Ovary (tissue), 9 donors: ENCODE data around the gene PARD3. TPM values are rescaled to one million over a fixed set of nuclear protein-coding genes. Genes with fewer than 3 reads are reported as not detected.

Experiments
- DNase-seq, 5 donors: peaks; one replicate each; pipeline ENCODE4 v3.0.0-alpha.2; 2019 to 2020
- H3K27ac ChIP-seq, 2 donors: fragments of 200-600 bp; one replicate each; pipeline versions ENCODE4 v1.5.1 to v1.8.0; 2019 to 2022
- H3K27me3 ChIP-seq: fragments of 200-600 bp; one replicate; pipeline ENCODE4 v1.8.0; 2022
- H3K36me3 ChIP-seq: fragments of 200-600 bp; sonication (generic); one replicate; pipeline ENCODE4 v1.5.1; 2019
- H3K4me1 ChIP-seq: one replicate; pipeline ENCODE4 v1.8.1; 2013; ENCODE audit warnings: mild to moderate bottlenecking, moderate library complexity; ENCODE audit not compliant: insufficient read depth
- H3K4me3 ChIP-seq: fragments of 200-600 bp; sonication (generic); one replicate; pipeline ENCODE4 v1.5.1; 2017
- H3K9me3 ChIP-seq, 2 donors: fragments of 200-600 bp in 1 of 2; sonication (generic) in 1 of 2; one replicate each; pipeline versions ENCODE4 v1.5.1 to v1.8.1; 2013 to 2019; ENCODE audit warnings: mild to moderate bottlenecking in 1 of 2, moderate library complexity in 1 of 2
- CTCF ChIP-seq, 3 donors: fragments of 450-650 bp in 2 of 3; fragments of 200-600 bp in 1 of 3; IDR thresholded peaks; one replicate each; pipeline versions ENCODE4 v1.5.1 to v1.8.0; 2016 to 2022; ENCODE audit warnings: antibody characterized with exemption in 3 of 3, mild to moderate bottlenecking in 1 of 3
- EP300 ChIP-seq: sonication (generic); formaldehyde crosslinking; IDR thresholded peaks from one replicate; pipeline ENCODE4 v1.6.1; 2017; ENCODE audit warnings: antibody characterized with exemption
- POLR2A ChIP-seq: fragments of 450-650 bp; IDR thresholded peaks from one replicate; pipeline ENCODE4 v1.6.1; 2017; ENCODE audit warnings: antibody characterized with exemption, mild to moderate bottlenecking, moderate library complexity
- WGBS, 3 donors: extraction: QIAGEN DNeasy Blood & Tissue Kit in 1 of 3; methylation state at CpG; one replicate each; pipeline versions ENCODE4 v1.1.5 to v1.1.7; 2013 to 2017; 5-methylcytosine and 5-hydroxymethylcytosine counted together
- intact Hi-C, 4 donors: fragments of 100-400 bp; cut with DNase I; formaldehyde crosslinking; loops; one replicate each; pipeline versions ENCODE4 v1.11.0 to v1.15.1; 2022 to 2023
- polyA plus RNA-seq, 2 donors: library from polyadenylated mRNA; stranded (reverse); fragments of 200-250 nt in 1 of 2; fragments of 350-450 nt in 1 of 2; fragmentation: Illumina TruSeq in 1 of 2; extraction: RNeasy Lipid Tissue Mini Kit (QIAGEN cat#74804) in 1 of 2; gene quantifications; one replicate each; pipeline ENCODE4 v1.2.3, GENCODE V29; 2013 to 2014
- total RNA-seq, 7 donors: library from RNA; depleted of rRNA in 2 of 7; stranded (reverse); fragments of >200 nt in 2 of 7; fragmentation: NEBNext Ultra II Directional in 3 of 7; extraction: Animal tissue kit (Norgen Biotek cat#: 25700) in 3 of 7; gene quantifications; one replicate each; pipeline versions ENCODE4 v1.1.0 to v1.2.4, GENCODE V29; 2016 to 2023
- donor health status: DM: no; HTN: no; CAD: no; lungs with moderate emphysema.
- donor health status: DM: no; HTN: no; CAD: no.
- donor health status: Bipolar disorder and iron deficiency.
- donor health status: DM: yes; HTN: yes; CAD: no.
- donor health status: DM: no; HTN: no; CAD: no.
- donor health status: DM: yes; HTN: yes; CAD: no.

The PARD3 gene
- total and polyA plus RNA-seq, 9 donors: 31.8 to 92.3 (median 67.1) TPM

DNA sequence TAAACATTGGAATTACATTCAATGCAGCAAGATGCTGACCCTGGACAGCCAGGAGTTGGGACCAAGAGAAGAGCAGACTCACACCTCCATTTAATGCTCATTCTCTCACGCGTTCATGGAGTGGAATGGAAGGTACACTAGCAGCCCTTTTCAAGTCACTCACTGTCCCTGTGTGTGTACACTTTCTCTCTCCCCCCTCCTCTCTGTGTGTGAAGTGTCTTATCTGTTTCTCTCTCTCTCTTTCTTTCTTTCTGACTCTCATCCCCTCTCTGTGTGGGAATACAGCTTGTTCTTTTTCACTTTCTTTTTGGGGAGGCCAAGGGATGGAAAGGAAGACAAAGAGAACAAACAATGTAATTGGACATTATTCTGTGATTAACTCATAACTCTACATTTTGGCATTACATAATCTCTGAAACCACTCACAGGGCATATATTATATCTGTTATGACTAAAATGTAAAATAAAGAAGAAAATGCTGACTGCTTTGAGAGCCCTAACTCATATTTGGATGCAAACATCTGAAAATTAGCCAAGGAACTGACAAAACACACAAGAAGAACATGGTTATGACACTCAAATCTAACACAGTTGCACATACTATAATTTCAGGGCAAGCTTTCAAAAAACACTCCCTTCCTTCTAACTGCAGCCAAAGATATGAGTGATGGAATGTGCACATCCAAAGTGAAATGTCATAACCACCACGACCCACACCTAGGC lies 188.8 kb downstream of the PARD3 start:
- DNase-seq: no peak
- H3K9me3 ChIP-seq: no peaks in the 10 kb centered on the region
- H3K4me3 ChIP-seq: no peak overlapping the region
- peaks cover 18% of the 10 kb centered on the region for H3K4me1 ChIP-seq
- no peaks in the 10 kb centered on the region for H3K27me3 ChIP-seq
- no peaks in the 10 kb centered on the region for H3K36me3 ChIP-seq
- H3K27ac ChIP-seq: no peak overlapping the region
- WGBS, 3 donors: 52 to 67% (median 58%) methylated on average over 3 of the region's 3 CpGs
- intact Hi-C loops: no loop called here
- no peak for TF ChIP-seq POLR2A

GRCh38 chr10:34624323-34625153 lies 190.6 kb downstream of the PARD3 start:
- no peaks in the 10 kb centered on the region for H3K36me3 ChIP-seq
- H3K27me3 ChIP-seq: no peaks in the 10 kb centered on the region
- H3K27ac ChIP-seq: peak overlapping the region in 1 of 2 donors; percentile 18
- H3K4me3 ChIP-seq: no peak overlapping the region
- peaks cover 18% of the 10 kb centered on the region for H3K4me1 ChIP-seq
- 64 to 76% (median 72%) methylated on average over 12 of the region's 12 CpGs for WGBS, 3 donors
- DNase-seq: no peak
- no peak for TF ChIP-seq POLR2A
- TF ChIP-seq CTCF (IDR thresholded peaks at IDR 0.05): no peak
- no peak for TF ChIP-seq EP300
- H3K9me3 ChIP-seq: no peaks in the 10 kb centered on the region
- intact Hi-C loops: no loop called here

- peaks cover 13% of the 10 kb centered on the region for H3K4me1 ChIP-seq
- TF ChIP-seq CTCF (IDR thresholded peaks at IDR 0.05): no peak
- TF ChIP-seq POLR2A: no peak
- TF ChIP-seq EP300: no peak
- WGBS, 3 donors: 94 to 97% (median 96%) methylated on average over 4 of the region's 4 CpGs
These were observed 192.2 kb downstream of the PARD3 start for GRCh38 chr10:34622945-34623344.

DNA sequence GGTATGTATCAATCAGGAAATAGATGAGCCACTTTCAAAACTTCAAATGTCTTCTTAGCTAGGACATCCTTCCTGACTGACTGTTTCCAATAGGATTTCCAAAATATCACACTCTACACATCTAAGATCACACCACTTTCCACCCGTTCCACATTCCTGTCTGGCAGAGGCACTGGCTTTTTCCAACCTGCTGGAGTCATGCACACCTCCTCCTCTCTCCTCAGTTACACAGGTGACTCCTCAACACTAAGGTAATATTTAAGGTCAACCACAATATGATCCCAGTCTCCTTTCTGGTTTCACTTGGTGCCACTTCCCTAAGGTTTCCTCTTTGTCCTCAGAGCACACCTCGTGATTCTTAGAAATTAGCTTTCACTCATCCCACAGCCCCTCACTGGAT lies 196.5 kb downstream of the PARD3 start:
- H3K4me3 ChIP-seq: no peak overlapping the region
- H3K9me3 ChIP-seq: no peaks in the 10 kb centered on the region
- DNase-seq: no peak
- intact Hi-C loops: no loop called here
- no peak for TF ChIP-seq EP300
- no peak for TF ChIP-seq CTCF (IDR thresholded peaks at IDR 0.05)
- TF ChIP-seq POLR2A: no peak
- H3K27ac ChIP-seq: no peak overlapping the region
- no peaks in the 10 kb centered on the region for H3K27me3 ChIP-seq
- H3K36me3 ChIP-seq: no peaks in the 10 kb centered on the region
- WGBS, 3 donors: 90 to 95% (median 94%) methylated on average over 2 of the region's 2 CpGs
- H3K4me1 ChIP-seq: no peaks in the 10 kb centered on the region

More at GRCh38 chr10:34622945-34623344, 192.2 kb downstream of the PARD3 start:
- no peak for DNase-seq
- H3K9me3 ChIP-seq: no peaks in the 10 kb centered on the region
- no peaks in the 10 kb centered on the region for H3K27me3 ChIP-seq
- no peak overlapping the region for H3K4me3 ChIP-seq
- no peaks in the 10 kb centered on the region for H3K36me3 ChIP-seq
- intact Hi-C loops: no loop called here
- peak overlapping the region in 1 of 2 donors; percentile 8 for H3K27ac ChIP-seq
